OCI-M1 (cell line): ENCODE measurements around the gene LIPT2.

ENCODE experiments used
- DNase-seq: peaks from one replicate; lab custom pipeline; 2025; lab: John Stamatoyannopoulos, UW

The LIPT2 gene

GRCh38 chr11:74466916-74467885 lies 26.3 kb downstream of the LIPT2 start, which contains the start of gene KCNE3:
Gene KCNE3 (minus strand): TSS chr11:74467549. CDS start chr11:74457563, 9,986 bp downstream.
- no peak for DNase-seq

- peak; percentile 54 for DNase-seq
These were observed 28.2 kb downstream of the LIPT2 start for GRCh38 chr11:74465291-74465708.

GRCh38 chr11:74464746-74465145 lies 28.8 kb downstream of the LIPT2 start:
- DNase-seq: no peak

- no peak for DNase-seq
These were observed 30.3 kb downstream of the LIPT2 start for GRCh38 chr11:74463216-74463615.

- DNase-seq: no peak
These were observed 30.9 kb downstream of the LIPT2 start for GRCh38 chr11:74462631-74463030.

GRCh38 chr11:74462009-74462408 lies 31.5 kb downstream of the LIPT2 start:
- DNase-seq: peak; percentile 100

GRCh38 chr11:74460481-74461154 lies 32.9 kb downstream of the LIPT2 start:
- peak; percentile 99 for DNase-seq

GRCh38 chr11:74460065-74460464 lies 33.5 kb downstream of the LIPT2 start:
- DNase-seq: peak; percentile 95

GRCh38 chr11:74459584-74459983 lies 33.9 kb downstream of the LIPT2 start:
- DNase-seq: peak; percentile 100

GRCh38 chr11:74457356-74457755 lies 36.2 kb downstream of the LIPT2 start:
- no peak for DNase-seq

GRCh38 chr11:74453373-74453975 lies 40.0 kb downstream of the LIPT2 start:
- DNase-seq: peak; percentile 96

GRCh38 chr11:74452366-74452765 lies 41.2 kb downstream of the LIPT2 start:
- no peak for DNase-seq

- no peak for DNase-seq
These were observed 43.2 kb downstream of the LIPT2 start for GRCh38 chr11:74450318-74450717.

- DNase-seq: peak; percentile 99
These were observed 44.1 kb downstream of the LIPT2 start for GRCh38 chr11:74449369-74449931.

GRCh38 chr11:74447720-74448119 lies 45.8 kb downstream of the LIPT2 start:
- no peak for DNase-seq

GRCh38 chr11:74446532-74446938 lies 47.0 kb downstream of the LIPT2 start:
- DNase-seq: no peak

GRCh38 chr11:74444173-74444826 lies 49.2 kb downstream of the LIPT2 start:
- no peak for DNase-seq

- DNase-seq: no peak
These were observed 50.3 kb downstream of the LIPT2 start for GRCh38 chr11:74443071-74443864.

GRCh38 chr11:74442636-74443035 lies 50.9 kb downstream of the LIPT2 start:
- no peak for DNase-seq
